ENCODE data around the gene RNASE8. TPM values are rescaled to one million over a fixed set of nuclear protein-coding genes. Genes with fewer than 3 reads are reported as not detected.

The RNASE8 gene
- polyA plus RNA-seq, 3 donors: not detected

DNA sequence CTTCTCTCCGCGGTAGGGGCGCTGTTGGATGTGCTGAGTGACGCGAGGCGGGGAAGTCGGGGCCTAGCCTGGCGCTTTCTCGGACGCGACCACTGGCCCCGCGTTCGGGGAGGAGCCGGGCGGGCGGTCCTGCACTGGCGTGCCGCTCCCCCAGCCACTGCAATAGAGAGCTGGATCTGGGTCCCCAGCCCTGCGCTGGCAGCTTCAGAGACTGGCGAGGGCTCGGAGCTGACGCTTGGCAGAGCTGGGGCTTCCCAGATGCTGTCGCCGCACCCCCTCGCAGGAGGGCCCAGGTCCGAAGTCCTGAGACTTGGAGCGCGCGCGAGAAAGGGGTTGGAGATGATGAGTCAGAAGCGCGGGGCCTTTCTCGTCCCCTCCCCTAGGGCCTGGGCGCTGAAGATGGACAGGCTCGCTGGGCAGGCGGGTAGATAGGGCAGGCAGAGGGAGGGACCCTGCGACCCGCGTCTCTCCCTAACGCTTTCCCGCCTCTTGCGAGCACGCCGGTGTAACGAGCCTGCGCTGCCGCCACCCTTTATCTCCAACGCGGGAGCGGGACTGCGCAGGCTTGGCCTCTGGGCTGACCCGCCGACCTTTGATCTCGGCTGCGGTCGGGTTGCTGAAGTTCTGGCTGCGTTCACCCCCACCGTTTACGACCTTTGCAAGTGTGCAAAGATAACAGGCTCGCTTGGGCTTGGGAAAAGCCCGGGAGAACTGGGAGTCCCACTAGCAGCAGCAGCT is 46.3 kb downstream of the RNASE8 start:
- intact Hi-C loops (cut with micrococcal nuclease): loop anchor here (2.0 to 10.0 kb wide), 5 partner anchors 33 to 639 kb away; partner anchors contain the start of genes ANG (in 1 of the 2), ARHGEF40 (in 1 of the 2), HNRNPC (in 1 of the 2) and PIP4P1 (in 1 of the 2)
- peak overlapping the region; percentile 97 to 99 (median 98) for H3K27ac Mint-ChIP-seq
- DNase-seq: peak; percentile 95 to 97 (median 96)
- TF ChIP-seq, protein P1, sequence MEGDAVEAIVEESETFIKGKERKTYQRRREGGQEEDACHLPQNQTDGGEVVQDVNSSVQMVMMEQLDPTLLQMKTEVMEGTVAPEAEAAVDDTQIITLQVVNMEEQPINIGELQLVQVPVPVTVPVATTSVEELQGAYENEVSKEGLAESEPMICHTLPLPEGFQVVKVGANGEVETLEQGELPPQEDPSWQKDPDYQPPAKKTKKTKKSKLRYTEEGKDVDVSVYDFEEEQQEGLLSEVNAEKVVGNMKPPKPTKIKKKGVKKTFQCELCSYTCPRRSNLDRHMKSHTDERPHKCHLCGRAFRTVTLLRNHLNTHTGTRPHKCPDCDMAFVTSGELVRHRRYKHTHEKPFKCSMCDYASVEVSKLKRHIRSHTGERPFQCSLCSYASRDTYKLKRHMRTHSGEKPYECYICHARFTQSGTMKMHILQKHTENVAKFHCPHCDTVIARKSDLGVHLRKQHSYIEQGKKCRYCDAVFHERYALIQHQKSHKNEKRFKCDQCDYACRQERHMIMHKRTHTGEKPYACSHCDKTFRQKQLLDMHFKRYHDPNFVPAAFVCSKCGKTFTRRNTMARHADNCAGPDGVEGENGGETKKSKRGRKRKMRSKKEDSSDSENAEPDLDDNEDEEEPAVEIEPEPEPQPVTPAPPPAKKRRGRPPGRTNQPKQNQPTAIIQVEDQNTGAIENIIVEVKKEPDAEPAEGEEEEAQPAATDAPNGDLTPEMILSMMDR (IDR thresholded peaks at IDR 0.05): peak; percentile 65
- H2AFZ ChIP-seq (ENCODE audit: insufficient read depth, low read depth, low read length, poor library complexity, severe bottlenecking): peak overlapping the region; percentile 86
- H3K36me3 ChIP-seq (replicated peaks in 1 of 2; ENCODE audit: control insufficient read depth in 1 of 2, insufficient read depth in 2 of 2, low read length in 2 of 2): no peaks in the 10 kb centered on the region
- no peaks in the 10 kb centered on the region for H3K9me3 ChIP-seq (replicated peaks in 1 of 2; ENCODE audit: control insufficient read depth in 1 of 2, insufficient read depth in 1 of 2, low read length in 2 of 2)
- H3K4me3 Mint-ChIP-seq: peak overlapping the region; percentile 81 to 85
- peaks cover 0 to 10% (median 7%) of the 10 kb centered on the region in 3 donors for H3K27me3 Mint-ChIP-seq (ENCODE audit: low read depth in 3 of 3)
- no peaks in the 10 kb centered on the region for H3K36me3 Mint-ChIP-seq
- H3K27ac ChIP-seq (ENCODE audit: low read depth in 1 of 2, low read length in 2 of 2): peak overlapping the region; percentile 95 to 98
- H3K27me3 ChIP-seq (ENCODE audit: control insufficient read depth in 2 of 2, insufficient read depth in 2 of 2, low read length in 2 of 2): peaks cover 0 to 1% of the 10 kb centered on the region in 2 donors
- H3K9ac ChIP-seq (ENCODE audit: insufficient read depth, low read length, poor library complexity, severe bottlenecking): peak overlapping the region; percentile 91
- H3K4me1 ChIP-seq (ENCODE audit: control insufficient read depth in 1 of 2, insufficient read depth in 2 of 2, low read length in 2 of 2): peaks cover 46 to 49% of the 10 kb centered on the region in 2 donors
- H4K20me1 ChIP-seq (ENCODE audit: insufficient read depth, low read length): no peaks in the 10 kb centered on the region
- H3K4me2 ChIP-seq (replicated peaks; ENCODE audit: extremely low read depth, low read length, poor library complexity, severe bottlenecking): peak overlapping the region; percentile 83
- H3K4me3 ChIP-seq (replicated peaks in 1 of 3; ENCODE audit: low read depth in 2 of 3, low read length in 3 of 3): peak overlapping the region; percentile 43 to 84 (median 66)
- H3K79me2 ChIP-seq (ENCODE audit: insufficient read depth, low read length): no peaks in the 10 kb centered on the region
- no peaks in the 10 kb centered on the region for H3K9me3 Mint-ChIP-seq
- WGBS (ENCODE audit: insufficient coverage): under 1% methylated on average over 57 of the region's 62 CpGs
- H3K4me1 Mint-ChIP-seq: peaks cover 46% of the 10 kb centered on the region

DNA sequence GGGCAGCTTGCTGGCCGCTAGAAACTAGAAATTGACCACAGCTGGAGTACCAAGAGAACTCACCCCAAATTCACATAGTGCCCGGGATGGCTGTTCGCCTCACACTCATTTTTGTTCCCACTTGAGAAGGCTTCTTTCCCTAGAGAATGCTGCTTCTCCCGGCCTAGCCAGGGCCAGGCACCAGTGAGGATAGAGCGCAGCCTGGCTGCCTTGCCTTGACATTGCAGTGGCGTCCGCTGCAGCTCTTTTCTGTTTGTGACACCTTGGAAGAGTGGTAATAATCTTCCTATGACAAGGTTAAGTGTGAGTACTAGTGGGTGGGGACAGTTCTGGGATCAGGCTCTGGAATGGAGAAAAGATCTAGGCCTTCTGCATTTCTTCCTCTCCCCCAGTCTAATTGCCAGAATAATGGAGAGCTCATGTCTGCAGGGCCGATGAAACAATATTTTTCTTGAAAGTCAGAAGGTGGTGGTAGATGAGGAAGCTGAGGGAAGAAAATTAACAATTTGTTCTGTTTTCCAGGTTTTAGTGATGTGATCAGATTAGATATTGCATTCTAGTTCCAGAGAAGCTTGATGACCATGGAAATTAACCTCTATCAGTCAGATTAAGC is 46.9 kb downstream of the RNASE8 start:
- peaks cover 46% of the 10 kb centered on the region for H3K4me1 Mint-ChIP-seq
- H3K27ac ChIP-seq (ENCODE audit: low read depth in 1 of 2, low read length in 2 of 2): peak overlapping the region; percentile 95 to 98
- H3K79me2 ChIP-seq (ENCODE audit: insufficient read depth, low read length): no peaks in the 10 kb centered on the region
- H3K9me3 Mint-ChIP-seq: no peaks in the 10 kb centered on the region
- no peaks in the 10 kb centered on the region for H3K9me3 ChIP-seq (replicated peaks in 1 of 2; ENCODE audit: control insufficient read depth in 1 of 2, insufficient read depth in 1 of 2, low read length in 2 of 2)
- peak overlapping the region; percentile 81 to 85 for H3K4me3 Mint-ChIP-seq
- H2AFZ ChIP-seq (ENCODE audit: insufficient read depth, low read depth, low read length, poor library complexity, severe bottlenecking): peak overlapping the region; percentile 86
- intact Hi-C loops (cut with micrococcal nuclease): loop anchor here (2.0 to 10.0 kb wide), 7 partner anchors 34 to 640 kb away; partner anchors contain the start of genes ANG (in 1 of the 2), ARHGEF40 (in 1 of the 2), HNRNPC (in 1 of the 2) and PIP4P1 (in 1 of the 2)
- peak overlapping the region; percentile 83 for H3K4me2 ChIP-seq (replicated peaks; ENCODE audit: extremely low read depth, low read length, poor library complexity, severe bottlenecking)
- no peaks in the 10 kb centered on the region for H3K36me3 ChIP-seq (replicated peaks in 1 of 2; ENCODE audit: control insufficient read depth in 1 of 2, insufficient read depth in 2 of 2, low read length in 2 of 2)
- H3K27me3 ChIP-seq (ENCODE audit: control insufficient read depth in 2 of 2, insufficient read depth in 2 of 2, low read length in 2 of 2): no peaks in the 10 kb centered on the region
- no peaks in the 10 kb centered on the region for H3K36me3 Mint-ChIP-seq
- peak overlapping the region; percentile 91 for H3K9ac ChIP-seq (ENCODE audit: insufficient read depth, low read length, poor library complexity, severe bottlenecking)
- H3K27me3 Mint-ChIP-seq (ENCODE audit: low read depth in 3 of 3): peaks cover 0 to 3% (median 3%) of the 10 kb centered on the region in 3 donors
- no peaks in the 10 kb centered on the region for H4K20me1 ChIP-seq (ENCODE audit: insufficient read depth, low read length)
- H3K27ac Mint-ChIP-seq: peak overlapping the region; percentile 97 to 99 (median 98)
- peak; percentile 52 to 66 (median 65) for DNase-seq
- peak overlapping the region; percentile 43 to 84 (median 66) for H3K4me3 ChIP-seq (replicated peaks in 1 of 3; ENCODE audit: low read depth in 2 of 3, low read length in 3 of 3)
- WGBS (ENCODE audit: insufficient coverage): 1% methylated on average over 7 of the region's 8 CpGs
- H3K4me1 ChIP-seq (ENCODE audit: control insufficient read depth in 1 of 2, insufficient read depth in 2 of 2, low read length in 2 of 2): peaks cover 40 to 42% of the 10 kb centered on the region in 2 donors
- TF ChIP-seq, protein P1 (IDR thresholded peaks at IDR 0.05): peak; percentile 88

All from CD14-positive monocyte (primary cell).